ENCODE data around the gene NCKAP5.

DNA sequence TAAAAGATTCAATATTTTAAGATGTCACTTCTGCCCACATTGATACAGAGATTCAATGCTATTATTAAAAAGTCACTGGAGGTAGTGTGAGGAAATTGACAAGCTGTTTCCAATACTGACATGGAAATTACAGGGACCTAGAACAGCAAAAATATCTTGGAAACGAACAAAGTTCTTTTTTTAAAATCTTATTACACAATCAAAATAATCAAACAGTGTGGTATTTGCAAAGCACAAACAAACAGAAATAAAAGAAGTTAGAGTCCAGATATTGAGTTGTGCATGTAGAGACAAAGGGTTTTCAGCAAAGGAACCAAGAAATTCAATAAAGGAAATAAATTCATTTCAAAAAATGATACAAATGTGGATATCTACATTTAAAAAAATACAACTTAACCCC, 369.6 kb downstream of the NCKAP5 start:
- TF ChIP-seq, protein P1, sequence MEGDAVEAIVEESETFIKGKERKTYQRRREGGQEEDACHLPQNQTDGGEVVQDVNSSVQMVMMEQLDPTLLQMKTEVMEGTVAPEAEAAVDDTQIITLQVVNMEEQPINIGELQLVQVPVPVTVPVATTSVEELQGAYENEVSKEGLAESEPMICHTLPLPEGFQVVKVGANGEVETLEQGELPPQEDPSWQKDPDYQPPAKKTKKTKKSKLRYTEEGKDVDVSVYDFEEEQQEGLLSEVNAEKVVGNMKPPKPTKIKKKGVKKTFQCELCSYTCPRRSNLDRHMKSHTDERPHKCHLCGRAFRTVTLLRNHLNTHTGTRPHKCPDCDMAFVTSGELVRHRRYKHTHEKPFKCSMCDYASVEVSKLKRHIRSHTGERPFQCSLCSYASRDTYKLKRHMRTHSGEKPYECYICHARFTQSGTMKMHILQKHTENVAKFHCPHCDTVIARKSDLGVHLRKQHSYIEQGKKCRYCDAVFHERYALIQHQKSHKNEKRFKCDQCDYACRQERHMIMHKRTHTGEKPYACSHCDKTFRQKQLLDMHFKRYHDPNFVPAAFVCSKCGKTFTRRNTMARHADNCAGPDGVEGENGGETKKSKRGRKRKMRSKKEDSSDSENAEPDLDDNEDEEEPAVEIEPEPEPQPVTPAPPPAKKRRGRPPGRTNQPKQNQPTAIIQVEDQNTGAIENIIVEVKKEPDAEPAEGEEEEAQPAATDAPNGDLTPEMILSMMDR (conservative IDR thresholded peaks at IDR 0.05; ENCODE audit: low read depth, low read length): no peak
- TF ChIP-seq EZH2 (IDR thresholded peaks at IDR 0.05; ENCODE audit: low read length, unreplicated experiment): no peak

Measured in PC-3 (cell line).